ENCODE results near the gene EGR4. TPM values are rescaled to one million over a fixed set of nuclear protein-coding genes. Genes with fewer than 3 reads are reported as not detected.

The EGR4 gene
- total RNA-seq, 6 donors from 2014 or later = 0.10 TPM; not detected in 5

DNA sequence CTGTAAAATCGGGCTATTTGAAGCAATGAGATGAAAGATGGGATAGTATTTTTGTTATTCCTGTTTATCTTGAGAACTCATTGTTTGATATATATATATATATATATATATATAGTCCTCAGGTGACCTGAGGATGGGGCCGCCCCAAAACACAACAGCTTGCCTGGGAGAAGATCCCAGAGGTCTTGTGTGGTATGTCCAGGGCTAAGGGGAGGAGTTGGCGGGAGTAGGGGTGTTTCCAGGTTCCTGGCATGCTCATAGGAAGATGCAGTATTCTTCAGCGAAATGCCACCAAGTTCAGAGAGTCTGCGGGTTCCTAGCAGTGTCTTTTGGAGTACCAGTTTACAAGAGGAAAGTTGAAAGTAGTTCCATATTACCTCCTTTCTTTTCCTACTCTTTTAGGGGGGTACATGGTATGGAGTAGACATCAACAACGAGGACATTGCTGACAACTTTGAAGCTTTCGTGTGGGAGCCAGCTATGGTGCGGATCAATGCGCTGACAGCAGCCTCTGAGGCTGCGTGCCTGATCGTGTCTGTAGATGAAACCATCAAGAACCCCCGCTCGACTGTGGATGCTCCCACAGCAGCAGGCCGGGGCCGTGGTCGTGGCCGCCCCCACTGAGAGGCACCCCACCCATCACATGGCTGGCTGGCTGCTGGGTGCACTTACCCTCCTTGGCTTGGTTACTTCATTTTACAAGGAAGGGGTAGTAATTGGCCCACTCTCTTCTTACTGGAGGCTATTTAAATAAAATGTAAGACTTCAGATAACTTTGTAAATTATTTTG, 40.9 kb downstream of the EGR4 start:
- H3K27ac ChIP-seq = no peak overlapping the region
- no peak for ATAC-seq (ENCODE audit: low FRiP score in 2 of 2)
- peak in 1 of 2 donors; percentile 75 for DNase-seq
- no peak overlapping the region for H3K4me3 ChIP-seq
- WGBS, 2 donors = 89 to 90% methylated on average over 16 to 17 of the region's 17 CpGs
- no peaks in the 10 kb centered on the region for H3K9me3 ChIP-seq
- H3K4me1 ChIP-seq = no peaks in the 10 kb centered on the region
- no peak for TF ChIP-seq POLR2A (IDR thresholded peaks at IDR 0.05)
- H3K36me3 ChIP-seq = peaks cover 47 to 80% (median 71%) of the 10 kb centered on the region in 4 donors
- no peaks in the 10 kb centered on the region for H3K27me3 ChIP-seq

GRCh38 chr2:73250872-73251846, 42.2 kb downstream of the EGR4 start:
- WGBS, 2 donors = 95% methylated on average over 13 to 17 of the region's 17 CpGs
- Histone ChIP-seq H3K27me3 (no peaks in the 10 kb centered on the region), H3K4me3 (no peak overlapping the region), H3K4me1 (no peaks in the 10 kb centered on the region), H3K27ac (no peak overlapping the region), H3K36me3 (peaks cover 58 to 93% (median 84%) of the 10 kb centered on the region in 4 donors), H3K9me3 (no peaks in the 10 kb centered on the region)
- ATAC-seq (ENCODE audit: low FRiP score in 2 of 2) (no peak), DNase-seq (no peak)
- TF ChIP-seq POLR2A (IDR thresholded peaks at IDR 0.05) (no peak), POLR2AphosphoS5 (IDR thresholded peaks at IDR 0.05) (no peak), EP300 (IDR thresholded peaks at IDR 0.05) (no peak)
- TF ChIP-seq, protein P1, sequence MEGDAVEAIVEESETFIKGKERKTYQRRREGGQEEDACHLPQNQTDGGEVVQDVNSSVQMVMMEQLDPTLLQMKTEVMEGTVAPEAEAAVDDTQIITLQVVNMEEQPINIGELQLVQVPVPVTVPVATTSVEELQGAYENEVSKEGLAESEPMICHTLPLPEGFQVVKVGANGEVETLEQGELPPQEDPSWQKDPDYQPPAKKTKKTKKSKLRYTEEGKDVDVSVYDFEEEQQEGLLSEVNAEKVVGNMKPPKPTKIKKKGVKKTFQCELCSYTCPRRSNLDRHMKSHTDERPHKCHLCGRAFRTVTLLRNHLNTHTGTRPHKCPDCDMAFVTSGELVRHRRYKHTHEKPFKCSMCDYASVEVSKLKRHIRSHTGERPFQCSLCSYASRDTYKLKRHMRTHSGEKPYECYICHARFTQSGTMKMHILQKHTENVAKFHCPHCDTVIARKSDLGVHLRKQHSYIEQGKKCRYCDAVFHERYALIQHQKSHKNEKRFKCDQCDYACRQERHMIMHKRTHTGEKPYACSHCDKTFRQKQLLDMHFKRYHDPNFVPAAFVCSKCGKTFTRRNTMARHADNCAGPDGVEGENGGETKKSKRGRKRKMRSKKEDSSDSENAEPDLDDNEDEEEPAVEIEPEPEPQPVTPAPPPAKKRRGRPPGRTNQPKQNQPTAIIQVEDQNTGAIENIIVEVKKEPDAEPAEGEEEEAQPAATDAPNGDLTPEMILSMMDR (IDR thresholded peaks at IDR 0.05) = no peak

DNA sequence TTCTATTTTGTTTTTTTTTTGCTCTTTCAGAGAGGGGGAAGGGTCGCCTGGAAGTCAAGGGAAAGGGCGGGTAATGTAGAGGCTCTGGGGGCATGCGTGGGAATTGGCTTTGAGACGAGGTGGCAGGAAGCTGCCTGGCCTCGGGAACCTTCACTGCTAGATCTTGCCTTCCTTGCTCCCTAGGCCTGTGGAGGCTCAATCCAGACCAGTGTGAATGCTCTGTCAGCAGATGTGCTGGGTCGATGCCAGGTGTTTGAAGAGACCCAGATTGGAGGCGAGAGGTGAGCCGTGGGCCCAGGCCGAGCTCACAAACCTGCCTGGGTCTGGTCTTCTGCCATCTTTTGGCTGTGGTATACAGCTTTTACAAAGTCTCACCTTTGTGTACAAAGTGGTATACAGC, 43.7 kb downstream of the EGR4 start:
- Histone ChIP-seq H3K27me3 (no peaks in the 10 kb centered on the region), H3K27ac (no peak overlapping the region), H3K4me1 (peaks cover 0 to under 1% (median 0%) of the 10 kb centered on the region in 4 donors), H3K4me3 (no peak overlapping the region), H3K36me3 (peaks cover 73 to 100% (median 94%) of the 10 kb centered on the region in 4 donors), H3K9me3 (no peaks in the 10 kb centered on the region)
- TF ChIP-seq EP300 (IDR thresholded peaks at IDR 0.05) (no peak), POLR2AphosphoS5 (IDR thresholded peaks at IDR 0.05) (no peak), POLR2A (IDR thresholded peaks at IDR 0.05) (no peak)
- TF ChIP-seq, protein P1 (IDR thresholded peaks at IDR 0.05) = no peak
- 89 to 90% methylated on average over 9 of the region's 9 CpGs for WGBS, 2 donors
- ATAC-seq (ENCODE audit: low FRiP score in 2 of 2) = no peak
- DNase-seq = no peak

DNA sequence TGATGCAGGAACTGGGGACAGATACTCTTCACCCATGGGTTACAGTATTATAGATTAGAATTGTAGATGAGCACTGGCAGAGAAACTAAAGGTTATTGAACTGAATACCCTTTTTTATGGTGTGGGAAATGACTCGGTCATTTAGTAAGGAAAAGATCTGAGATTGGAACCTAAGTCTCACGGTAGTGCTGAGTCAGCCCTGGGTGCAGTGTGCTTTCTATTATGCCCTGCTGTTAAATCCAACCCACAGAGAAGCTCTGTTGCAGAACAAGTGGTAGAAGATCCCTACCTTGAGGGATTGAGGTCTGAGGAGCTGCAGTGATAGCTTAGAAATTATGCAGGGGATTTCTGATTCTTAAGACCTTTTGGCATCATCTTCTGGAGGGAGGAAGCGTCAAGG, 46.5 kb downstream of the EGR4 start:
- Histone ChIP-seq H3K27me3 (no peaks in the 10 kb centered on the region), H3K36me3 (peaks cover 63 to 100% (median 88%) of the 10 kb centered on the region in 4 donors), H3K9me3 (no peaks in the 10 kb centered on the region), H3K4me1 (peaks cover 4 to 10% (median 6%) of the 10 kb centered on the region in 4 donors), H3K4me3 (no peak overlapping the region), H3K27ac (no peak overlapping the region)
- DNase-seq (no peak), ATAC-seq (ENCODE audit: low FRiP score in 2 of 2) (no peak)
- WGBS, 2 donors = 83 to 87% methylated on average over 3 of the region's 3 CpGs
- TF ChIP-seq POLR2A (IDR thresholded peaks at IDR 0.05) = no peak
- TF ChIP-seq, protein P1 (IDR thresholded peaks at IDR 0.05) = no peak
- TF ChIP-seq EP300 (IDR thresholded peaks at IDR 0.05) = no peak
- TF ChIP-seq POLR2AphosphoS5 (IDR thresholded peaks at IDR 0.05) = no peak

- H3K36me3 ChIP-seq = peaks cover 45 to 100% (median 78%) of the 10 kb centered on the region in 4 donors
- H3K4me1 ChIP-seq = peaks cover 7 to 13% (median 9%) of the 10 kb centered on the region in 4 donors
- ATAC-seq (ENCODE audit: low FRiP score in 2 of 2) (no peak), DNase-seq (no peak)
- no peaks in the 10 kb centered on the region for H3K27me3 ChIP-seq
- H3K4me3 ChIP-seq = no peak overlapping the region
- TF ChIP-seq, protein P1 (IDR thresholded peaks at IDR 0.05) = no peak
- no peak for TF ChIP-seq EP300 (IDR thresholded peaks at IDR 0.05)
- TF ChIP-seq POLR2AphosphoS5 (IDR thresholded peaks at IDR 0.05) = no peak
- TF ChIP-seq POLR2A (IDR thresholded peaks at IDR 0.05) = no peak
- H3K27ac ChIP-seq = no peak overlapping the region
- WGBS, 2 donors = 88 to 98% methylated on average over 3 of the region's 3 CpGs
- H3K9me3 ChIP-seq = no peaks in the 10 kb centered on the region
These were observed 48.8 kb downstream of the EGR4 start for GRCh38 chr2:73244580-73244979.
